ENCODE measurements around the gene SEMA4A. TPM values are rescaled to one million over a fixed set of nuclear protein-coding genes. Genes with fewer than 3 reads are reported as not detected.

SEMA4A gene
- total and polyA plus RNA-seq, 2 of the 8 experiments (the other 6 are each of a cell fraction or from before 2014, with no cell fraction given) = 7.3 to 10.6 TPM

DNA sequence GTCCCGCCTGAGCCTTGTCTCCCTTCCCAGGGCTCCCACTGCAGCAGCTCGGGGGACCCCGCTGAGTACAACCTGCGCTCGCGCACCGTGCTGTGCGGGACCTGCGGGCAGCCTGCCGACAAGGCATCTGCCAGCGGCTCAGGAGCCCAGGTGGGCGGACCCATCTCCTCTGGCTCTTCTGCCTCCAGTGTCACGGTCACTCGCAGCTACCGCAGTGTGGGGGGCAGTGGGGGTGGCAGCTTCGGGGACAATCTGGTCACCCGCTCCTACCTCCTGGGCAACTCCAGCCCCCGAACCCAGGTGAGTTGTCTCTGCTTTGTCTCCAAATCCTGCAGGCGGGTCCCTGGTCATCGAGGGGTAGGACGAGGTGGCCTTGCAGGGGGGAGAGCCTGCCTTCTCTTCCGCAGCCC, 14.9 kb upstream of the SEMA4A start (continued):
- TF ChIP-seq, protein P1, sequence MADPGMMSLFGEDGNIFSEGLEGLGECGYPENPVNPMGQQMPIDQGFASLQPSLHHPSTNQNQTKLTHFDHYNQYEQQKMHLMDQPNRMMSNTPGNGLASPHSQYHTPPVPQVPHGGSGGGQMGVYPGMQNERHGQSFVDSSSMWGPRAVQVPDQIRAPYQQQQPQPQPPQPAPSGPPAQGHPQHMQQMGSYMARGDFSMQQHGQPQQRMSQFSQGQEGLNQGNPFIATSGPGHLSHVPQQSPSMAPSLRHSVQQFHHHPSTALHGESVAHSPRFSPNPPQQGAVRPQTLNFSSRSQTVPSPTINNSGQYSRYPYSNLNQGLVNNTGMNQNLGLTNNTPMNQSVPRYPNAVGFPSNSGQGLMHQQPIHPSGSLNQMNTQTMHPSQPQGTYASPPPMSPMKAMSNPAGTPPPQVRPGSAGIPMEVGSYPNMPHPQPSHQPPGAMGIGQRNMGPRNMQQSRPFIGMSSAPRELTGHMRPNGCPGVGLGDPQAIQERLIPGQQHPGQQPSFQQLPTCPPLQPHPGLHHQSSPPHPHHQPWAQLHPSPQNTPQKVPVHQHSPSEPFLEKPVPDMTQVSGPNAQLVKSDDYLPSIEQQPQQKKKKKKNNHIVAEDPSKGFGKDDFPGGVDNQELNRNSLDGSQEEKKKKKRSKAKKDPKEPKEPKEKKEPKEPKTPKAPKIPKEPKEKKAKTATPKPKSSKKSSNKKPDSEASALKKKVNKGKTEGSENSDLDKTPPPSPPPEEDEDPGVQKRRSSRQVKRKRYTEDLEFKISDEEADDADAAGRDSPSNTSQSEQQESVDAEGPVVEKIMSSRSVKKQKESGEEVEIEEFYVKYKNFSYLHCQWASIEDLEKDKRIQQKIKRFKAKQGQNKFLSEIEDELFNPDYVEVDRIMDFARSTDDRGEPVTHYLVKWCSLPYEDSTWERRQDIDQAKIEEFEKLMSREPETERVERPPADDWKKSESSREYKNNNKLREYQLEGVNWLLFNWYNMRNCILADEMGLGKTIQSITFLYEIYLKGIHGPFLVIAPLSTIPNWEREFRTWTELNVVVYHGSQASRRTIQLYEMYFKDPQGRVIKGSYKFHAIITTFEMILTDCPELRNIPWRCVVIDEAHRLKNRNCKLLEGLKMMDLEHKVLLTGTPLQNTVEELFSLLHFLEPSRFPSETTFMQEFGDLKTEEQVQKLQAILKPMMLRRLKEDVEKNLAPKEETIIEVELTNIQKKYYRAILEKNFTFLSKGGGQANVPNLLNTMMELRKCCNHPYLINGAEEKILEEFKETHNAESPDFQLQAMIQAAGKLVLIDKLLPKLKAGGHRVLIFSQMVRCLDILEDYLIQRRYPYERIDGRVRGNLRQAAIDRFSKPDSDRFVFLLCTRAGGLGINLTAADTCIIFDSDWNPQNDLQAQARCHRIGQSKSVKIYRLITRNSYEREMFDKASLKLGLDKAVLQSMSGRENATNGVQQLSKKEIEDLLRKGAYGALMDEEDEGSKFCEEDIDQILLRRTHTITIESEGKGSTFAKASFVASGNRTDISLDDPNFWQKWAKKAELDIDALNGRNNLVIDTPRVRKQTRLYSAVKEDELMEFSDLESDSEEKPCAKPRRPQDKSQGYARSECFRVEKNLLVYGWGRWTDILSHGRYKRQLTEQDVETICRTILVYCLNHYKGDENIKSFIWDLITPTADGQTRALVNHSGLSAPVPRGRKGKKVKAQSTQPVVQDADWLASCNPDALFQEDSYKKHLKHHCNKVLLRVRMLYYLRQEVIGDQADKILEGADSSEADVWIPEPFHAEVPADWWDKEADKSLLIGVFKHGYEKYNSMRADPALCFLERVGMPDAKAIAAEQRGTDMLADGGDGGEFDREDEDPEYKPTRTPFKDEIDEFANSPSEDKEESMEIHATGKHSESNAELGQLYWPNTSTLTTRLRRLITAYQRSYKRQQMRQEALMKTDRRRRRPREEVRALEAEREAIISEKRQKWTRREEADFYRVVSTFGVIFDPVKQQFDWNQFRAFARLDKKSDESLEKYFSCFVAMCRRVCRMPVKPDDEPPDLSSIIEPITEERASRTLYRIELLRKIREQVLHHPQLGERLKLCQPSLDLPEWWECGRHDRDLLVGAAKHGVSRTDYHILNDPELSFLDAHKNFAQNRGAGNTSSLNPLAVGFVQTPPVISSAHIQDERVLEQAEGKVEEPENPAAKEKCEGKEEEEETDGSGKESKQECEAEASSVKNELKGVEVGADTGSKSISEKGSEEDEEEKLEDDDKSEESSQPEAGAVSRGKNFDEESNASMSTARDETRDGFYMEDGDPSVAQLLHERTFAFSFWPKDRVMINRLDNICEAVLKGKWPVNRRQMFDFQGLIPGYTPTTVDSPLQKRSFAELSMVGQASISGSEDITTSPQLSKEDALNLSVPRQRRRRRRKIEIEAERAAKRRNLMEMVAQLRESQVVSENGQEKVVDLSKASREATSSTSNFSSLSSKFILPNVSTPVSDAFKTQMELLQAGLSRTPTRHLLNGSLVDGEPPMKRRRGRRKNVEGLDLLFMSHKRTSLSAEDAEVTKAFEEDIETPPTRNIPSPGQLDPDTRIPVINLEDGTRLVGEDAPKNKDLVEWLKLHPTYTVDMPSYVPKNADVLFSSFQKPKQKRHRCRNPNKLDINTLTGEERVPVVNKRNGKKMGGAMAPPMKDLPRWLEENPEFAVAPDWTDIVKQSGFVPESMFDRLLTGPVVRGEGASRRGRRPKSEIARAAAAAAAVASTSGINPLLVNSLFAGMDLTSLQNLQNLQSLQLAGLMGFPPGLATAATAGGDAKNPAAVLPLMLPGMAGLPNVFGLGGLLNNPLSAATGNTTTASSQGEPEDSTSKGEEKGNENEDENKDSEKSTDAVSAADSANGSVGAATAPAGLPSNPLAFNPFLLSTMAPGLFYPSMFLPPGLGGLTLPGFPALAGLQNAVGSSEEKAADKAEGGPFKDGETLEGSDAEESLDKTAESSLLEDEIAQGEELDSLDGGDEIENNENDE (IDR thresholded peaks at IDR 0.05; ENCODE audit: insufficient replicate concordance, low read length) = no peak
- TF ChIP-seq SAP30 (IDR thresholded peaks at IDR 0.05; ENCODE audit: insufficient read depth, insufficient replicate concordance, low read length) (no peak), SP4 (IDR thresholded peaks at IDR 0.05; ENCODE audit: low read length) (no peak), SIN3A (conservative IDR thresholded peaks at IDR 0.05 in 1 of 2, IDR thresholded peaks at IDR 0.05 in 1 of 2; ENCODE audit: low read depth in 1 of 2, low read length in 2 of 2) (no peak), KDM1A (IDR thresholded peaks at IDR 0.05; ENCODE audit: borderline replicate concordance, low read length) (no peak), GABPA (IDR thresholded peaks at IDR 0.05; ENCODE audit: borderline replicate concordance, insufficient read depth, low read length) (no peak), KDM4A (IDR thresholded peaks at IDR 0.05; ENCODE audit: low read depth, low read length, severe bottlenecking) (no peak), FOSL1 (IDR thresholded peaks at IDR 0.05; ENCODE audit: insufficient read depth, low read depth, low read length) (no peak), NANOG (IDR thresholded peaks at IDR 0.05; ENCODE audit: insufficient read depth, low read depth, low read length, poor library complexity, severe bottlenecking) (no peak)
